ENCODE measurements around the gene APOL1.

DNA sequence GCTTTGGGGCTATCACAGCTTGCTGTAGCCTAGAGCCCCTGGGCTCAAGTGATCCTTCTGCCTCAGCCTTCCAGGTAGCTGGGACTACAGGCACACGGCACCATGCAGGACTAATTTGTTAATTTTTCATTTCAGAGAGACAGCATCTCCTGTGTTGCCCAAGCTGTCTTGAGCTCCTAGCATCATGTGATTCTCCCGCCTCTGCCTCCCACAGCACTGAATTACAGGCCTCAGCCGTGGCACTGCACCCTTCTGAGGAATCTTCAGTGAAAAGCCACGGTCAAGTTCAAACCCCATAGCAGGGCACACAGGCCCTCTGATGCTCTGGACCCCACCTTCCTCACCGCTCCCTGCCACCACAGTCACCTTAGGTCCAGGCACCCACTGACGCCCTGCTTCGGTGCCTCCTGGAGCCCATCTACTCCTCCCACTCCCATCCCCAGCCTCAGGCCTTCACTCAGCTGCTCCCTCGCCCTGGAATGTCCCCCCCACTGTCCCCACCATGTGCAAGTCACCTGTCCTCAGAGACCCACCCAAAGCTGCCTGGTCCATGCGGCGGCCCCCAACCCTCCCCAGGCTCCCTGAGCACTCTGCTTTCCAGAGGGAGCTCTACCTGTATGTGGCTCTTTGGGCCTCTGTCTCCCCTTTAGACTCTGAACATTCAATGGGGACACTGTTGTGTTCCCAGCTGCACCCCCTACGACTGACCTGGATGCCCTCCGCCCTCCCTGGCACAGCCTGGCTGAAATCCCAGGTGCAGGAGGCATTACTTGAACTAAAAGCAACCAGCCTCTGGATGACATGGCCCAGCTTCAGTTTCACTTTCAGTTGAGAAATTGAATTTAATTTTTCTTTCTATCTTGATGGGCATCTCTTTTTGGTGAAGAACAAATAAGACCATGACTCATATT is 15.2 kb upstream of the APOL1 start:
- TF ChIP-seq POLR2A (IDR thresholded peaks at IDR 0.05; ENCODE audit: low read length) (no peak), GATA1 (IDR thresholded peaks at IDR 0.05; ENCODE audit: low read depth, low read length) (no peak)
